T-cell (primary cell): ENCODE measurements around the gene CDCA8. TPM values are rescaled to one million over a fixed set of nuclear protein-coding genes. Genes with fewer than 3 reads are reported as not detected.
"Not testable (repeated sequence)": the region's sequence is repeated elsewhere in the genome, so short reads cannot be mapped to it uniquely, and the experiment has no call there.

Source experiments
- ATAC-seq, 4 experiments: fragments of 200-7000 bp in 3 of 4; fragments of 150-1000 bp in 1 of 4; cut with Tn5 transposase; replicated peaks in 1 of 4; 1 replicate in 3 of 4; 2 replicates in 1 of 4; pipeline ENCODE4 v1.10.0; 2021; ENCODE audit warnings: moderate library complexity in 3 of 4, mild to moderate bottlenecking in 2 of 4, moderate number of reproducible peaks in 1 of 4
- CTCF ChIA-PET, 2 donors: fragments of 300-600 bp; sonication (Branson Sonifier 250); formaldehyde crosslinking; loops; one replicate each; lab custom pipeline; 2022; ENCODE audit warnings: antibody characterized with exemption in 2 of 2; lab: Charles Lee
- POLR2A ChIA-PET, 2 donors: fragments of 300-600 bp; sonication (Branson Sonifier 250); formaldehyde crosslinking; loops; one replicate each; lab custom pipeline; 2022; ENCODE audit warnings: antibody characterized with exemption in 2 of 2; lab: Charles Lee
- DNase-seq, 35 experiments: peaks; one replicate each; pipeline versions ENCODE4 v3.0.0 to v3.0.0-alpha.2; 2013 to 2023
- H3K27ac ChIP-seq: one replicate; pipeline ENCODE4 v1.5.1; 2013; ENCODE audit warnings: low read length
- H3K27me3 ChIP-seq, 2 experiments: replicated peaks in 1 of 2; 1 replicate in 1 of 2; 2 replicates in 1 of 2; pipeline versions ENCODE4 v1.6.1 to v1.7.0; 2013; ENCODE audit warnings: low read length in 1 of 2, mixed read lengths in 1 of 2; ENCODE audit not compliant: control insufficient read depth in 2 of 2, insufficient read depth in 2 of 2; ENCODE audit errors: extremely low read depth in 1 of 2
- H3K36me3 ChIP-seq, 2 donors: 1 replicate in 1 of 2; 2 replicates in 1 of 2; pipeline versions ENCODE4 v1.6.1 to v1.7.0; 2013; ENCODE audit warnings: low read length in 1 of 2; ENCODE audit not compliant: control insufficient read depth in 2 of 2, insufficient read depth in 1 of 2; ENCODE audit errors: extremely low read depth in 1 of 2
- H3K4me1 ChIP-seq, 2 experiments: 1 replicate in 1 of 2; 2 replicates in 1 of 2; pipeline versions ENCODE4 v1.6.1 to v1.7.0; 2013; ENCODE audit warnings: low read length in 2 of 2, mixed read lengths in 1 of 2; ENCODE audit not compliant: insufficient read depth in 2 of 2, control insufficient read depth in 1 of 2; ENCODE audit errors: extremely low read depth in 1 of 2
- H3K4me3 ChIP-seq, 2 donors: 1 replicate in 1 of 2; 2 replicates in 1 of 2; pipeline versions ENCODE4 v1.5.1 to v1.7.0; 2013; ENCODE audit warnings: mild to moderate bottlenecking in 2 of 2, low read length in 1 of 2, moderate library complexity in 1 of 2; ENCODE audit not compliant: control insufficient read depth in 1 of 2; ENCODE audit errors: extremely low read depth in 1 of 2
- H3K9me3 ChIP-seq: 2 replicates; pipeline ENCODE4 v1.7.0; 2013
- H3K27ac Mint-ChIP-seq, 2 donors: one replicate each; pipeline ENCODE4 v1.8.0; 2020 to 2021; ENCODE audit warnings: mild to moderate bottlenecking in 2 of 2, mixed read lengths in 2 of 2
- H3K27me3 Mint-ChIP-seq, 2 donors: one replicate each; pipeline ENCODE4 v1.8.0; 2021 to 2022; ENCODE audit warnings: mixed read lengths in 2 of 2
- H3K36me3 Mint-ChIP-seq: one replicate; pipeline ENCODE4 v1.8.0; 2021; ENCODE audit warnings: mixed read lengths
- H3K4me1 Mint-ChIP-seq, 3 donors: one replicate each; pipeline ENCODE4 v1.8.0; 2020 to 2022; ENCODE audit warnings: mixed read lengths in 3 of 3, mild to moderate bottlenecking in 1 of 3
- H3K4me3 Mint-ChIP-seq, 3 donors: one replicate each; pipeline ENCODE4 v1.8.0; 2020 to 2022; ENCODE audit warnings: mild to moderate bottlenecking in 3 of 3, mixed read lengths in 3 of 3, moderate library complexity in 3 of 3
- H3K9me3 Mint-ChIP-seq, 3 donors: one replicate each; pipeline ENCODE4 v1.8.0; 2020 to 2022; ENCODE audit warnings: mixed read lengths in 3 of 3
- WGBS: methylation state at CpG from one replicate; pipeline ENCODE4 v1.1.5; 2013; ENCODE audit warnings: missing lambda C conversion rate; ENCODE audit not compliant: insufficient coverage; 5-methylcytosine and 5-hydroxymethylcytosine counted together
- total RNA-seq, 35 experiments: library from RNA in 6 of 35; stranded (reverse) in 6 of 35; fragments of 120-200 nt in 1 of 35; gene quantifications; one replicate each; pipeline versions ENCODE4 v1.2.1 to v1.2.4 and lab custom pipeline; 2013 to 2026

CDCA8 gene
- total RNA-seq, 5 donors from 2014 or later (not counting 1 experiment from before 2014, with no cell fraction given) = 0.84 to 1.8 (median 1.3) TPM

- ChIA-PET POLR2A (interaction anchor here in 1 of 2 donors (0.6 kb wide), 1 partner anchor 1722 kb away, joined by 4 read pairs; no protein-coding TSS in a partner anchor), CTCF (interaction anchor here in 1 of 2 donors (1.7 kb wide), 1 partner anchor 80 kb away, joined by 4 read pairs; no protein-coding TSS in a partner anchor)
- Histone ChIP-seq H3K4me3 (no peak overlapping the region), H3K27ac (no peak overlapping the region), H3K27me3 (peaks cover 0 to under 1% of the 10 kb centered on the region in 2 experiments), H3K36me3 (peaks cover 1 to 7% of the 10 kb centered on the region in 2 donors), H3K4me1 (peaks cover 13 to 22% of the 10 kb centered on the region in 2 experiments), H3K9me3 (no peaks in the 10 kb centered on the region)
- no peak for ATAC-seq
- H3K27me3 Mint-ChIP-seq = no peaks in the 10 kb centered on the region
- WGBS = 100% methylated on average over 1 of the region's 5 CpGs
- H3K36me3 Mint-ChIP-seq = peaks cover 8% of the 10 kb centered on the region
- no peak overlapping the region for H3K4me3 Mint-ChIP-seq
- DNase-seq = no peak
- peaks cover 23 to 26% (median 23%) of the 10 kb centered on the region in 3 donors for H3K4me1 Mint-ChIP-seq
- H3K27ac Mint-ChIP-seq = no peak overlapping the region
- H3K9me3 Mint-ChIP-seq = no peaks in the 10 kb centered on the region
Measured at GRCh38 chr1:37677808-37678207, 14.5 kb upstream of the CDCA8 start.

GRCh38 chr1:37680933-37681332 lies 11.4 kb upstream of the CDCA8 start:
- Mint-ChIP-seq H3K9me3 (no peaks in the 10 kb centered on the region), H3K4me1 (peaks cover 0 to 3% (median 3%) of the 10 kb centered on the region in 3 donors), H3K36me3 (peaks cover 30% of the 10 kb centered on the region), H3K27me3 (no peaks in the 10 kb centered on the region), H3K27ac (no peak overlapping the region), H3K4me3 (no peak overlapping the region)
- Histone ChIP-seq H3K4me1 (peaks cover 0 to 4% of the 10 kb centered on the region in 2 experiments), H3K27me3 (no peaks in the 10 kb centered on the region), H3K9me3 (no peaks in the 10 kb centered on the region), H3K4me3 (no peak overlapping the region), H3K36me3 (peaks cover 11 to 31% of the 10 kb centered on the region in 2 donors), H3K27ac (no peak overlapping the region)
- ATAC-seq (no peak), DNase-seq (no peak)
- WGBS = 100% methylated on average over 2 of the region's 3 CpGs
- ChIA-PET CTCF (interaction anchor here (0.5 to 2.4 kb wide), 5 partner anchors 78 to 212 kb away, joined by 3 to 17 read pairs (median 4); no protein-coding TSS in a partner anchor), POLR2A (no interaction called here)

GRCh38 chr1:37682334-37682987 lies 9.9 kb upstream of the CDCA8 start:
- ATAC-seq (peak; percentile 80 to 82 (median 81)), DNase-seq (peak; percentile 40 to 86 (median 72))
- Histone ChIP-seq H3K27me3 (no peaks in the 10 kb centered on the region), H3K4me3 (no peak overlapping the region), H3K36me3 (peaks cover 11 to 42% of the 10 kb centered on the region in 2 donors), H3K27ac (no peak overlapping the region), H3K4me1 (peaks cover 0 to 4% of the 10 kb centered on the region in 2 experiments), H3K9me3 (no peaks in the 10 kb centered on the region)
- peaks cover 34% of the 10 kb centered on the region for H3K36me3 Mint-ChIP-seq
- peak overlapping the region; percentile 49 to 73 for H3K27ac Mint-ChIP-seq
- CTCF ChIA-PET = interaction anchor here (0.5 to 2.4 kb wide), 9 partner anchors 9 to 1185 kb away, joined by 3 to 17 read pairs (median 4); no protein-coding TSS in a partner anchor
- 76% methylated on average over 5 of the region's 5 CpGs for WGBS
- POLR2A ChIA-PET = interaction anchor here in 1 of 2 donors (0.6 kb wide), 1 partner anchor 28 kb away, joined by 8 read pairs; no protein-coding TSS in a partner anchor
- no peaks in the 10 kb centered on the region for H3K9me3 Mint-ChIP-seq
- no peaks in the 10 kb centered on the region for H3K27me3 Mint-ChIP-seq
- peaks cover 0 to 3% (median 3%) of the 10 kb centered on the region in 3 donors for H3K4me1 Mint-ChIP-seq
- H3K4me3 Mint-ChIP-seq = no peak overlapping the region

- ChIA-PET CTCF (interaction anchor here (0.7 to 1.6 kb wide), 2 partner anchors 80 to 229 kb away, joined by 3 read pairs; no protein-coding TSS in a partner anchor), POLR2A (interaction anchor here in 1 of 2 donors (0.8 kb wide), 1 partner anchor 31 kb away, joined by 5 read pairs; no protein-coding TSS in a partner anchor)
- DNase-seq, H3K9me3 Mint-ChIP-seq, H3K4me3 ChIP-seq, H3K27me3 ChIP-seq, ATAC-seq, H3K4me1 ChIP-seq, H3K9me3 ChIP-seq, H3K4me3 Mint-ChIP-seq, H3K27me3 Mint-ChIP-seq, H3K27ac Mint-ChIP-seq, H3K27ac ChIP-seq: not testable (repeated sequence)
- WGBS = no CpG with 5 or more reads among the region's 9 CpGs
- H3K36me3 ChIP-seq = peaks cover 11 to 47% of the 10 kb centered on the region in 2 donors
- Mint-ChIP-seq H3K36me3 (peaks cover 40% of the 10 kb centered on the region), H3K4me1 (peaks cover 15 to 17% (median 16%) of the 10 kb centered on the region in 3 donors)
Measured at GRCh38 chr1:37684182-37684581, 8.1 kb upstream of the CDCA8 start.

- Histone ChIP-seq H3K9me3 (no peaks in the 10 kb centered on the region), H3K36me3 (peaks cover 11 to 47% of the 10 kb centered on the region in 2 donors), H3K4me1 (peaks cover 8 to 21% of the 10 kb centered on the region in 2 experiments), H3K27ac (no peak overlapping the region), H3K4me3 (no peak overlapping the region), H3K27me3 (no peaks in the 10 kb centered on the region)
- no peaks in the 10 kb centered on the region for H3K27me3 Mint-ChIP-seq
- CTCF ChIA-PET = no interaction called here
- peaks cover 28 to 30% (median 30%) of the 10 kb centered on the region in 3 donors for H3K4me1 Mint-ChIP-seq
- H3K9me3 Mint-ChIP-seq = no peaks in the 10 kb centered on the region
- peaks cover 39% of the 10 kb centered on the region for H3K36me3 Mint-ChIP-seq
- H3K4me3 Mint-ChIP-seq = no peak overlapping the region
- POLR2A ChIA-PET = interaction anchor here in 1 of 2 donors (0.5 kb wide), 2 partner anchors 15 to 194 kb away, joined by 3 to 8 read pairs; no protein-coding TSS in a partner anchor
- H3K27ac Mint-ChIP-seq = peak overlapping the region in 1 of 2 donors; percentile 1
- ATAC-seq (no peak), DNase-seq (no peak)
- WGBS = 92% methylated on average over 1 of the region's 3 CpGs
Measured at GRCh38 chr1:37685722-37686121, 6.6 kb upstream of the CDCA8 start.

GRCh38 chr1:37687764-37688163 lies 4.6 kb upstream of the CDCA8 start:
- peaks cover 10 to 40% of the 10 kb centered on the region in 2 donors for H3K36me3 ChIP-seq
- peaks cover 33% of the 10 kb centered on the region for H3K36me3 Mint-ChIP-seq
- H3K9me3 ChIP-seq, H3K27ac Mint-ChIP-seq, H3K27me3 Mint-ChIP-seq, DNase-seq, H3K27ac ChIP-seq, H3K4me3 Mint-ChIP-seq, H3K4me3 ChIP-seq, CTCF ChIA-PET, H3K27me3 ChIP-seq, H3K9me3 Mint-ChIP-seq, ATAC-seq: not testable (repeated sequence)
- POLR2A ChIA-PET = interaction anchor here in 1 of 2 donors (1.2 kb wide), 1 partner anchor 100 kb away, joined by 9 read pairs; no protein-coding TSS in a partner anchor
- H3K4me1 ChIP-seq = peaks cover 15 to 32% of the 10 kb centered on the region in 2 experiments
- H3K4me1 Mint-ChIP-seq = peaks cover 38 to 44% (median 42%) of the 10 kb centered on the region in 3 donors
- WGBS = 89% methylated on average over 2 of the region's 2 CpGs
